Measurements from ENCODE around the gene ENOPH1.

Gene ENOPH1

DNA sequence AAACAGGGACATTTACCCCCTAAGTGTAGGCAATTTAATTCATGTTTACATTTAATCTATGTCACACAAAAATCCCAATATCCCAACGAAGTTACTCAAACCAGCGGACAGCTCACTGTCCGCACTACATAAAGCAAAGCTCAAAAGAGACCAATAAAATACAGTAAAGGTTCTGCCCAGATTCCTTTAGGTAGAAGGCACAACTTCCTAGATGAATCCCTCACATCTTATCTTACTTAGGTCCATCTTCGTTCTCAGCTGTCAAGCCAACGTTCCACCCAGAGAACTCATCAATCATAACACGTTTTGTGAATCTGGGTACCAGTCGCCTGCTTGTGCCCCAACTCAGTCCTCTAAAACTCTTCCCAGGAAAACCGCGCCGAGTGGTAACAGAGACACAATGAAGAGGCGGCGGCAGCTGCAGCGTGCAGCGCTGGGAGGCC is 1.8 kb upstream of the ENOPH1 start:
- H4K20me1 ChIP-seq (ENCODE audit: low read depth, low read length), result peaks cover 43% of the 10 kb centered on the region
- H3K4me3 ChIP-seq (ENCODE audit: insufficient read depth, low read length, poor library complexity, severe bottlenecking), result peak overlapping the region; percentile 67
- no peaks in the 10 kb centered on the region for H3K9me2 ChIP-seq (replicated peaks; ENCODE audit: insufficient read depth, low read length)
- H3K27me3 ChIP-seq (ENCODE audit: low read length), result no peaks in the 10 kb centered on the region
- peak overlapping the region; percentile 85 for H3K4me2 ChIP-seq (ENCODE audit: low read depth, low read length, poor library complexity, severe bottlenecking)
- no peaks in the 10 kb centered on the region for H3K9me3 ChIP-seq (ENCODE audit: insufficient read depth, low read length)
- H3F3A ChIP-seq (ENCODE audit: insufficient read depth), result peaks cover 50% of the 10 kb centered on the region
- no peak for TF ChIP-seq EZH2phosphoT487 (conservative IDR thresholded peaks at IDR 0.05; ENCODE audit: low read length)
- no peak for TF ChIP-seq CTCF (IDR thresholded peaks at IDR 0.05; ENCODE audit: insufficient read depth, low read length, poor library complexity, severe bottlenecking)
- H3K79me2 ChIP-seq (ENCODE audit: insufficient read depth, low read length), result peaks cover 63% of the 10 kb centered on the region
- H3K27ac ChIP-seq (ENCODE audit: low read depth, low read length), result peak overlapping the region; percentile 75; the same call in 1 of the 2 replicates
- H2AFZ ChIP-seq (ENCODE audit: low read depth, low read length, severe bottlenecking), result no peak overlapping the region
- peaks cover 46% of the 10 kb centered on the region for H3K36me3 ChIP-seq (ENCODE audit: low read length)
- H3K9ac ChIP-seq (ENCODE audit: low read length), result peak overlapping the region; percentile 97

GRCh38 chr4:82428969-82429727 is 1.2 kb upstream of the ENOPH1 start:
- peaks cover 69% of the 10 kb centered on the region for H3K79me2 ChIP-seq (ENCODE audit: insufficient read depth, low read length)
- peaks cover 43% of the 10 kb centered on the region for H4K20me1 ChIP-seq (ENCODE audit: low read depth, low read length)
- no peaks in the 10 kb centered on the region for H3K9me2 ChIP-seq (replicated peaks; ENCODE audit: insufficient read depth, low read length)
- H3K9me3 ChIP-seq (ENCODE audit: insufficient read depth, low read length), result no peaks in the 10 kb centered on the region
- peaks cover 44% of the 10 kb centered on the region for H3F3A ChIP-seq (ENCODE audit: insufficient read depth)
- H3K27ac ChIP-seq (ENCODE audit: low read depth, low read length), result peak overlapping the region; percentile 91
- peak; percentile 40 for TF ChIP-seq CTCF (IDR thresholded peaks at IDR 0.05; ENCODE audit: insufficient read depth, low read length, poor library complexity, severe bottlenecking)
- no peak for TF ChIP-seq EZH2phosphoT487 (conservative IDR thresholded peaks at IDR 0.05; ENCODE audit: low read length)
- H3K27me3 ChIP-seq (ENCODE audit: low read length), result no peaks in the 10 kb centered on the region
- no peak overlapping the region for H2AFZ ChIP-seq (ENCODE audit: low read depth, low read length, severe bottlenecking)
- H3K9ac ChIP-seq (ENCODE audit: low read length), result peak overlapping the region; percentile 97
- H3K36me3 ChIP-seq (ENCODE audit: low read length), result peaks cover 44% of the 10 kb centered on the region
- H3K4me3 ChIP-seq (ENCODE audit: insufficient read depth, low read length, poor library complexity, severe bottlenecking), result peak overlapping the region; percentile 67
- peak overlapping the region; percentile 85 for H3K4me2 ChIP-seq (ENCODE audit: low read depth, low read length, poor library complexity, severe bottlenecking)

DNA sequence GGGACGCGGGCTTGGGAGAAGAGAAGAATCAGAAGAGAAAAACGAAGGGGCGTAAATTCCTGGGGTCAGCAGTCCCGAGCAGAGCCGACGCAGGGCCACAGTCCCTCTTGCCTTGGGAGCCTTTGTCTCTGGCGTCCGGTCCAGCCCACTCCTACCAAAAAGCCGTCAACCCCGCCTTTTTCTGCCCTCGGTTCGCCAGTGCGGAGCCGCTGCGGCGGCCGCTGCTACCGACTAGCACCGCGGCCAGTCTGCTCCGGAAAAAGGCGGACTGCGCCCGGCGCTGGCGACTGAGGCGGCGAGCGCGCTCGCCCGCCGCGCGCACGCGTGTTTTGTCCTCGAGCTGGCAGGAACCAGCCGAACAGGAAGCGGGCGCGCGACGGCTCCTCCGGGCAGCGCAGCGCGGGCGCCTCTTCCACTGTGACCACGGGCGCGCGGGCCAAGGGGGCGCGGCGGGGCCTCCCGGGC is 630 bp upstream of the ENOPH1 start:
- Histone ChIP-seq H3K4me3 (ENCODE audit: insufficient read depth, low read length, poor library complexity, severe bottlenecking) (peak overlapping the region; percentile 64), H3K4me2 (ENCODE audit: low read depth, low read length, poor library complexity, severe bottlenecking) (peak overlapping the region; percentile 56), H4K20me1 (ENCODE audit: low read depth, low read length) (peaks cover 42% of the 10 kb centered on the region), H3K9me2 (replicated peaks; ENCODE audit: insufficient read depth, low read length) (no peaks in the 10 kb centered on the region), H3K79me2 (ENCODE audit: insufficient read depth, low read length) (peaks cover 72% of the 10 kb centered on the region), H3K36me3 (ENCODE audit: low read length) (peaks cover 41% of the 10 kb centered on the region), H2AFZ (ENCODE audit: low read depth, low read length, severe bottlenecking) (no peak overlapping the region), H3K9me3 (ENCODE audit: insufficient read depth, low read length) (no peaks in the 10 kb centered on the region), H3K27me3 (ENCODE audit: low read length) (no peaks in the 10 kb centered on the region), H3K9ac (ENCODE audit: low read length) (peak overlapping the region; percentile 97), H3F3A (ENCODE audit: insufficient read depth) (peaks cover 38% of the 10 kb centered on the region), H3K27ac (ENCODE audit: low read depth, low read length) (peak overlapping the region; percentile 91)
- no peak for TF ChIP-seq CTCF (IDR thresholded peaks at IDR 0.05; ENCODE audit: insufficient read depth, low read length, poor library complexity, severe bottlenecking)
- TF ChIP-seq EZH2phosphoT487 (conservative IDR thresholded peaks at IDR 0.05; ENCODE audit: low read length), result no peak

Measured in SU-DHL-6 (cell line).